ENCODE data around the gene GRIK4. TPM values are rescaled to one million over a fixed set of nuclear protein-coding genes. Genes with fewer than 3 reads are reported as not detected.
A peak's percentile ranks its signal among the peaks of the same experiment; 100 is the strongest.

GRIK4 gene
- total RNA-seq, 1 experiment from 2014 or later, result not detected

DNA sequence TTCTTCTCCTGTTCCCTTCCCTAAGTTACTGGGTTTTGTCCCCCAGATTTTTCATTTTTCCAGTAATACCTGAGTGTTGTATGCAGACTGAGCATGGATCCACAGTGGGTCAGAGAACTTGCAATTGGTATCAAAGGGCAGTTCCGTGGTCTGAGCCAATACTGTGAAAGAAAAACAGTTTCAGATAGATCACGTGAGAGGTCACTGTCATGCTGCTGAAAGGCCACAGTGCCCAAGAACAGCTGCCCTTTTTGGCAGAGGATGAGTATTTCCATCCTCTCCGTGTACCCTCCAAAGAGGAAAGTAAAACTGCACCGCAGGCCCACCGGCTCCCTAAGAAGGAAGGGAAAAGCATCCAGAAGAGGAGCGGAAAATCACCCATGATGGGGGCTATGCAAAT, 439.3 kb downstream of the GRIK4 start:
- no peak for DNase-seq (ENCODE audit: low read depth)

DNA sequence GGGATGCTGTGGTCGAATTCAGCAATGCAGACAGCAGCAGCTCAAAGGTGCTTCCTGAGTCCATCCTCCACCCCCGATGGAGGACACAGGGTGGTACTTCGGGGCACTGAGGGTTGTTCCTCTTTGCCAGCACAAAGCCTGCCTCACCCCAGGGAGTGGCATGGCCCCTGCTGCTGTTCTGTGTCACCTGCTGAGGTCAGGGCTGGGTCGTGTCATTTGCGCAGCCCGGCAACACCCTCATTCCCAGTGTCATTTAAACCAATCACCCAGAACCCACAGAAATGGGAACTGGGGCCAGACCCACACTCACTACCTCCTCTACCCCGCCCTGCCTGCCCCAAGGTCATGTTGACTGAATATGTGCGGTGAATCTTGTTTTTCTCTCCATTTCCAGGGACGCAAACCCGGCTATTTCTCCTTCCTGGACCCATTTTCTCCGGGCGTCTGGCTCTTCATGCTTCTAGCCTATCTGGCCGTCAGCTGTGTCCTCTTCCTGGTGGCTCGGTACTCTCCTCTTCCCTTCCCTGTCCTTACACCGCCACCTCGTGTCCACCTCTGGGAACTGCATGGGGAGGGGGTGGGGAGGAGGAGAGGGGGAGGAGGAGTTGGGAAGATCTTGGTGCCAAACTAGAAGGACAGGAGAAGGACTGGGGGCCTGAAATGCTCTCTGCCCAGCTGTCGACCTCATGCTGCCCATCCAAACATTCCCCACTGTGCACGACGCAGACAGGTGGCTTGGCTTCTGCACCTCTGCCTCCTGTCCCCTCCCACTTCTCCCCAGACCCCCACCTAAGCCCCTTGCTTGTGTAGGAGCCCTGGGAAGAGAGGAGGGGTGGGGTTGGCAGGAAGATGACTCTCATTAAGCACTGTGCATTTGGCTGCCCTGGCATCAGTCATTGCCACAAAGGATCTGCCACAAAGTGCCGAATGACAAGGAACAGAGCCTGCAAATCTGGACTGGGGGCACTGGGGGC, 441.2 kb downstream of the GRIK4 start:
- DNase-seq (ENCODE audit: low read depth), result peak; percentile 52

DNA sequence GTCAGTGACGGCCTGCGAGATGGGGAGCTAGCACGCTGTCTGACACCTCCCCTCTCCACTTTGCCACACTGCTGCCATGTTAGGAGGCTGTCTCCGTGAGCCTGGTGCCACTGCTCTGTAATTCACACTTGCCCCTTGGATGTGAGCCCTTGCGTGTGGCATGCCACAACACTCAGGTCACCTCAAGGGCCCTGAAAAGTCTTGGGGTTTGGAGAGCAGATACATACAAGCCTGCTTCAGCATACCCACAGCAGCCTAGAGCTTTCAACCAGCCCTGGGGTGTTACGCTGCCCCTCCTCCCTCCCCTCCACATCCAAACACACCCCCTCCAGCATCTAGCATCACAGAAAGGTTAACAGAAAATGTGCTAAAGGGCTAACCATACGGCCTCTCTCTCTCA, 442.8 kb downstream of the GRIK4 start:
- DNase-seq (ENCODE audit: low read depth), result no peak

DNA sequence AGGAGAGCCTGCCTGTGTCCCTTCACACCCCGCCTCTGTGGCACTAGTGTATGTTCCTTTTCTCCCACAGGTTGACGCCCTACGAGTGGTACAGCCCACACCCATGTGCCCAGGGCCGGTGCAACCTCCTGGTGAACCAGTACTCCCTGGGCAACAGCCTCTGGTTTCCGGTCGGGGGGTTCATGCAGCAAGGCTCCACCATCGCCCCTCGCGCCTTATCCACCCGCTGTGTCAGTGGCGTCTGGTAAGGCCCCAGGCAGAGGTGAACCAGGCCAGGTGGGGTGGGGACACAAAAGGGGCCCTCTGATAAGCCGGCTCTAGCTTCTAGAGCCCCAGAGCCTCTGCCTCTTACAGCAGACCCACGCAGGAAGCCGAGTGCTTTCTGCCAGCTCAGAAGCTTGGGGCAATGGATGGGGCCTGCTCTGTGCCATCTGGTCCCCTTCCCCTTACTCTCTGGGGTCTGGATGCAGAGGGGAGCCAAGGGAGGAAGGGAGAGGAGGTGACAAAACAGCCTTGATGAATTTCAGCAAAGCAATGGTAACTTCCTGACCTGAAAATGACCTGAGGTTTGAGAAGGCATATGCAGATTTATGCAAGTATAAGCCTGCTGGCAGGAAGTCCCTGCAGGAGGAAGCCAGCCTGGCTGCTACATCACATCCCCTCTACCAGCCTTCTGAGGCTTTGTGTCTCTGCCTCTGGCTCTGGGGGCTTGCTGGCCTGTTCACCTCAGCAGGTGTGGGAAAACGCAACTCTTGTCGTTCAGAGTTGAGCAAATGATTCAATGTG, 445.4 kb downstream of the GRIK4 start:
- DNase-seq (ENCODE audit: low read depth), result no peak

DNA sequence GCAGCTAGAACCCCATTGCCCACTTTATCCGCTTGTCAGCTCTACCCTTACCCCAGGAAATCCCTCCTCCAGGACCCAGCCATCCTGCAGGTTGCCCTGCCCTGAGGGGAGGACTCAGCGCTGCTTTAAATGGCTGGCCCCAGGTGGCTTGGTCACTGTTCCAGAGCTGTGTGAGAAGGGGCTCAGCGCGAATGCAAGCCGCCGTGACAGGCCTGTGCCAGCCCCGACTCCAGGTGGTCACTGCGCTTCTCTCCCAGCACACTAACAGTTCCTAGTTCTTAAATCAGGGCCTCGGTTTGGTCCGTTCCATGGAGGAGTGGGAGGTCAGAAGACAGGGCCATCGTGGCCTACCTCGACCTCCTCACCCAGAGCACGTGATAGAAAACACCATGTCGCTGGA, 446.6 kb downstream of the GRIK4 start:
- no peak for DNase-seq (ENCODE audit: low read depth)

DNA sequence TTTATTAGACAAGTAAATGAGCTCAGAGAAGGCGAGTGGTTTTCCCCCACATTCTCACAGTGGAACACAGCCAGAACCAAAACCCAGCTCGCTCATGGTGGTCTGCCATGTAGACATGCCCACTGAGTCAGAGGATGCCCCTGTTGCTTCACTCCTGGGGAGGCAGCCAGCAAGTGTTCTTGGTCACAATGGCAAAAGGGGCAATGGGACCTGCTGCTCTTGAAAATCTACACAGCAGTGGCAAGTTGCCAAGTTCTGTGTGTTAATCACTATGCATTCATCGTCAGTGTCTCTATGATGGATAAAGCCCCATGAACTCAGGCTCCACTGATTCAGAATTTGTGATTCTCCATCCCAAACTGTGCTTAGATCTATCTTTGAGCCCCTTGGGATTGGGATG, 447.6 kb downstream of the GRIK4 start:
- DNase-seq (ENCODE audit: low read depth), result no peak

DNA sequence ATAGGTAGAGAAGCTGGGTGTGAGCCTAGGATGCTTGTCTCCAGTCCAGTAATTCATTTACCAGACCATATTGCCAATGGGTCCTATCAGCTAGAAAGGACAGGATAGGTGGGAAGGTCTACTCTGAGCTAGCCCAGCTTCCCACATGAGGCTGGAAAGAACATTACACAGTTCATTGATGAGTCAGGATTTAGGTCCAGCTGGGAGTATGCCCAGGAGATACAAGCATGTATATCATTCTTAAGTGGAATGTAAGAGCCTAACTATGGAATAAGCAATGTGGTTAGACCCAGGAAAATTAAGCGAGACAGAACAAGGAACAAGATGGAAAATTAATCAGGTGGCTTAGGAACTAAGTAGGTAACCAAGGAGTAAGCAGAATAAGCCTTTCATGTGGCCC, 453.3 kb downstream of the GRIK4 start:
- no peak for DNase-seq (ENCODE audit: low read depth)

DNA sequence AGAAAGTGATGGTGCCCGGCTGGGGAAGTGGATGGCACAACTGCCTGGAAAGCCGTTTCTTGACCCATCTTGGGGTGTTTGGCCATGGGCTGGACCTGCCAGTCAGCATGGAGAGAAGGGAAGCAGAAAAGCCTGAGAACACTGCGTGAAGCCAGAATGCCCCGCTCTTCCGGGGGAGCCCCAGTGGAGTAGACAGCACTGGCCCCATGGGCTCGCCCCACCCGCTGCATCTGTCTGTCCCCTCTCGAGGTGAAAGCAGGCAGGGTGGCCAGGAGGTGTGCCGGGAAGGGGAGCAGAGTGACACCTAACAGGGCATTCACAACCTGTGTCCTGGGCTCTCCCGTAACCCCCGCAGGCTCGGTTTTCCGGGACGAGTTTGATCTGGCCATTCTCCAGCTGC, 455.3 kb downstream of the GRIK4 start:
- DNase-seq (ENCODE audit: low read depth), result no peak

DNA sequence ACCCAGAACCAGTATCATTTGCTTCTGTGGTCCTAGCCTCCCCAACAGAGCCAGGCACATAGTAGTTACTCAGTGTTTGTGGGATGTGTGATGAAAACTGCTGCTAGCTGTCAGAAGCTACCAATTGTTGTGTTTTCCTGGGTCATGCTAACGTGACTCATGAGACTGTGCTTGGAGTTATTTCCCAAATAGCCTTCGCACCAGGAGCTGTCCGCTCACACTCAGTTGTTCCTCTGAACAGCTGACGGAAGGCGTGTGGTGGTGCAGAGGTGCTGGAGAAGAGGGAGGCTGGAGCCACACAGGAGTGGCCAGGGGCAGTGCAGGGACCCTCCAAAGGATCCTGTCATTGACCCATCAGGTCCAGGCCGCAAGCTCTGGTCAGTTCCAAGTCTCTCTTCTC, 458.4 kb downstream of the GRIK4 start:
- DNase-seq (ENCODE audit: low read depth), result no peak

DNA sequence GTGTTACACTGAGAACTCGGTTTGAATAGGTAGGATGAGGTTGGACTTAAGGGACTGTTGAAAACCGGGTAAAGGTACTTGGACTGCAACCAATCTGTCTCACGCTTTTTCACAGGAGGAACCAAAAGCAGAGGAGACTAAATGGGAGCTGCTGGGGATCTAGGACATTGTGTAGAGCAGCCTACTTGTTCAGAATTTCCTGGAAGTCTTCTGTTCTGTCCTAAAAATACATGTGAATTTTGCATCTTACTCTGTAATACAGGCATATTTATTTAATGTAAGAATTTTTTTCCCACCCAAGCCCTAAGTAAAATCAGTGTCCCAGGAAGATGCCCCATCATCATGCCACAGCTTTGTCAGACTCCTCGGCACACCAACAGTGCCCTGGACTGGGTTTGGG, 460.3 kb downstream of the GRIK4 start:
- DNase-seq (ENCODE audit: low read depth), result no peak

DNA sequence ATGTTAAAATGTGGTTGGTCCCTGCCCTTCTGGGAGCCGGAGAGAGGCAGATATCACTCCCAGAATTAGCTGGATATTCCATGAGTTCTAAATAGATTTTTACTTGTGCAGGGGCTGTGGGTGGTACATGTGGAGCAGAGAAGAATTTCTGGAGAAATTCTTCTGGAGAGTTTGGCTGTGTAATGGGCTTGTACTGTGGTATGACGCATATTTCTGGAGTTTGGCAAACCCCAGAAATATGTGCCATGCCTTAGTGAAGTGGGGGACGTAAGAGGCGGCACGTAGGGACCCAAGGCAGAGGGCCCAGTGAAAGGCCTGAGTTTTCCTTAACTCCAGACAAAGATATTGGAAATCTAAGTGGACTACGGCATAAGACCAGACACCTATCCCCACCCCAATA, 461.1 kb downstream of the GRIK4 start:
- no peak for DNase-seq (ENCODE audit: low read depth)

DNA sequence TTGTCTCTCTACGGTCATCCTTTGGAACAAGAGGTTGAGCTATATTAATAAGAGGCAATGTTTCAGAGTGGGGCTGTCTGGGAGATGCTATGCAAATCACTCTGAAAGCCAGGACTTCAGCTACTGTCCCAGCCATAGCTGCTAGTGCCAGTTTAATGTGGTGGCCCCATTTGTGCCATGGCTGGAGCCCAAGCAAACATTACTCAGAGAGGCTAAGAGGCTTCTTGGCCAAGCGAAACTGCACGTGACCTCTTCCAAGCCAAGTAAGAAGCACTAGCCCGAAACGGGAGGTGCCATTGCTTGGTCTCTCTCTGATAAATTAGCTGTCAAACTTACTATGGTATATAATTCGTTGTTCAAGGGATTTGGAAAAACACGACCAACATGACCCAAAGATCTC, 462.0 kb downstream of the GRIK4 start:
- DNase-seq (ENCODE audit: low read depth), result no peak

DNA sequence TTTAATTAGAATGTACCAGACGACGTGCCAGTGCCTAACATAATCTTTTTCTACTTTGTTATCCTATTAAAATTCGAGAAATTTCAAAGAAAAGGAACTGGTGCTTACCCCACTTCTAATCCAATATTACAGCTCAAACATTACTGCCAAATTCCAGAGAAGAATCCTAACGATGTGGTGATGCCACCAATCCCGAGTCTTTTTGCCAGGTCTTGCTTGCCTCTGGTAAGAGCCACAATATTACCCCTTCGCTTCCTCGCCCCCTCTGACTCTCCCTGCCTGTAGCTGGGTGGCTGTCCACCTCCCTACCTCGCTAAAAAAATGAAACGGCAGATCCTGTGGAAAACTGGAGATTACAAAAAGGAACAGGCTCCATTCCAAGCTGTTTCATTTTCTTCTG, 462.9 kb downstream of the GRIK4 start:
- DNase-seq (ENCODE audit: low read depth), result no peak

DNA sequence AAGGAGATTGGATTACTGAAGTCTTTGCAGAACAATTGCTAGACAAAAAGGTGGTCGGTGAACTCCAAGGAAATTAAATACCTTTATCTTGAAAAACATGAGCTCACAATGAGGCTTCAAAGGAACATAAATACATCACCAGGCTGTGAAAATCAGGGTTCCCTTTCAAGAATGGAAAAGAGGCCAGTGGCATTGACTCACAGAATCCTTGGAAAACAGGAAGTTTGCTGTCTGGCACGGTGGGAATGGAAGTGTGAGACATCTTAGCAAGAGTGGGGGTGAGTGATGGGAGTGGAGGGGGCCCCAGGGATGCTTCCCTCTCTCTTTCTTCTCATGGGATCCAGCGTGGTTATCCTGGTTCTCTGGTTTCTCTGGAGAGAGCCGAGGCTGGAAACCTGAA, 463.4 kb downstream of the GRIK4 start:
- DNase-seq (ENCODE audit: low read depth), result no peak

DNA sequence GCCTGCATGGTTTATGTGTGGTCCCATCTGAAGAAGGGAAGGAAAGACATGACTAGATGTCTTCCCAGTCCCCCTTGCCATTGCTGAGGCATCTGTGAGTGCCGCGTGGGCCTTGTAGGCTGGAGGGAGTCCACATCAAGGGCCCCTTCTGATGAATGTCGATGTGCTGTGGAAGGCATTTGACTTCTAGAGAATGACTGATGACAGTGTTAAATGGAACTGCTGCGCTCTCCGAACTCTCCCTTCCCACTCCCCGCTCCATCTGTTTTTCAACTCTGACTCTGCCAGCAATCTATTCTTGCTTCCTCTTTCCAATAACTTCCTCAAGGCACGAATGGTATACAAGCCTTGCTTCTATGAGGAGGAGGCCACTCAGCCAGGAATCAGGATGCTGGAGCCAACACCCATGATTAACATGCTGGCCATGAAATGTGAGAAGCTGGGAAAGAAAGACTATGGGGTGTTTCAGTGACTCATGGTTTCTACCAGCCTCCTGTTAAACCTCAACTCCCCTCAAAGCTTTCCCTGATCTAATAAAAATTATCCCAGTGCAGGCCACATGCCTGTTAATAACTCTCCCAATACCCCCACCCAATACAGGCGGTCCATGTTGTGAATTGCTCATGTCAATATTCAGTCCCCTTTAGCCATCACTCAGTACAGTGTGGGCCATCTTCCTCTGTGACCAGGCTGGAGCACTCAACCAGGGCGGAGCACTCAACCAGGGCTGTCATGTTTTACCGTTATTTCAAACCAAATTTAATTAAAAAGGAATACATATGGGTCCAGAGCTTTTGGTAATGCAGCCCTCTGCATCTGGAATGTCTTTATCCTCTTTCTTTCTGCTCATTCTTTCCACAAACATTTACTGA, 466.0 kb downstream of the GRIK4 start:
- peak; percentile 27 for DNase-seq (ENCODE audit: low read depth)

DNA sequence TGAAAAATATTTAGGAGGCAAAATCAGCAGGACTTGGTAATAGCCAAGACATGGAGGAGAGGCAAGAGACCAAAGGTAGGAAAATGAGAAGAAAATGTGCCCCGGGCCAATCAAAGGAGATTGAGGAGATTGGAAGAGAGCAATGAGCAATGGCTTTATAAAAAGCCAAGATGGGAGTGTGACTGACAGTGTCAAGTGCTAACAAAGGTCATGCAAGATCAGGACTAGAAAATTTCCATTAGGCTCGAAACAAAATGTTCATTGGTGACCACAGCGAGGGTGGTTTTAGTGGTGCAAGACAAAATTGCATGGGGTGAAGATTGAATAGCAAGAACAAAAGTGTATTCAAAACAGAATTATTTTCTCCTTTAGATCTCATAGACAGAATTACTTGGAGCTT, 467.2 kb downstream of the GRIK4 start:
- no peak for DNase-seq (ENCODE audit: low read depth)

DNA sequence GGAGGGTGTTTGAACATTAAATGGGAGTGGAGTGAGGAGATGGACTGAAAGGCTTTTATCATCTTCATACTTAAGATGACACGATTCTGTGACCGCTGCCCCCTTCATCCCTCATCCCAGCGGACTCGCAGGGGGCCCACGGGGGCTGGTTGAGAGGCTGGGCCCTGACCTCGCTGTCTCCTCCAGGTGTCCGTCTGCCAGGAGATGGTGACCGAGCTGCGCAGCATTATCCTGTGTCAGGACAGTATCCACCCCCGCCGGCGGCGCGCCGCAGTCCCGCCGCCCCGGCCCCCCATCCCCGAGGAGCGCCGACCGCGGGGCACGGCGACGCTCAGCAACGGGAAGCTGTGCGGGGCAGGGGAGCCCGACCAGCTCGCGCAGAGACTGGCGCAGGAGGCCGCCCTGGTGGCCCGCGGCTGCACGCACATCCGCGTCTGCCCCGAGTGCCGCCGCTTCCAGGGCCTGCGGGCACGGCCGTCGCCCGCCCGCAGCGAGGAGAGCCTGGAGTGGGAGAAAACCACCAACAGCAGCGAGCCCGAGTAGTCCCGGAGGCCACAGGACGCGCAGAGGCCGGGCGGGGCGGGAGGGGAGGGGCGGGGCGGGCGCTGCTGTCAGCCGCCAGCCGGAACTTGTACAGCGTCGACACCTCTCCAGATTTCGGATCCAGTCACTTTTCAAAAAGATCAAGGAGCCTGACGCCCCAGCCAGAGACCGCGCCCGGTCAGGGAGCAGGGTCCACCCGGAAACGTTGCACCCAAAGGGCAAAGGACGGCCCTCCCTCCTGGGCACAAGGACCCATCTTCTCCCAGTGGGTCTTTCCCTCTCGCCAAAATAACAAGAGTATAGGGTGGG, 474.4 kb downstream of the GRIK4 start:
- DNase-seq (ENCODE audit: low read depth), result peak; percentile 64

DNA sequence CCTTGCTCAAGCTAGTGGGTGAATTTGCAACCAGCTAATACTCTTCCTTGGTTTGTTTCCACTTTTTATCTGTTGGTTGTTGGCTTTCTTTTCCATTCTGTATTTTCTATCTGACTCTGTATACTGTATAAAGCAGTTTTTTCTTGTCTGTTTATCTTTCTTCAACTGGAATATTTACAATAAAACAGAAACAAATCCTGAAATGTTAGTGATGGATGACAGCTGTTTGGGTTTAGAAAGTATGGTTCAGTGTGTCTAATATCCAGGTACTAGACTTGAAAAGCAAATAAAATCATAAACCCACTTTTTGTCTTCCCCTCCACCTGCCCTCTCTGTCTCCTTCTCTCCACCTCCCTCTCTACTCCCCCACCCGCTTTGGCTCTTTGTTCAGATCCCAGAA, 477.1 kb downstream of the GRIK4 start:
- no peak for DNase-seq (ENCODE audit: low read depth)

DNA sequence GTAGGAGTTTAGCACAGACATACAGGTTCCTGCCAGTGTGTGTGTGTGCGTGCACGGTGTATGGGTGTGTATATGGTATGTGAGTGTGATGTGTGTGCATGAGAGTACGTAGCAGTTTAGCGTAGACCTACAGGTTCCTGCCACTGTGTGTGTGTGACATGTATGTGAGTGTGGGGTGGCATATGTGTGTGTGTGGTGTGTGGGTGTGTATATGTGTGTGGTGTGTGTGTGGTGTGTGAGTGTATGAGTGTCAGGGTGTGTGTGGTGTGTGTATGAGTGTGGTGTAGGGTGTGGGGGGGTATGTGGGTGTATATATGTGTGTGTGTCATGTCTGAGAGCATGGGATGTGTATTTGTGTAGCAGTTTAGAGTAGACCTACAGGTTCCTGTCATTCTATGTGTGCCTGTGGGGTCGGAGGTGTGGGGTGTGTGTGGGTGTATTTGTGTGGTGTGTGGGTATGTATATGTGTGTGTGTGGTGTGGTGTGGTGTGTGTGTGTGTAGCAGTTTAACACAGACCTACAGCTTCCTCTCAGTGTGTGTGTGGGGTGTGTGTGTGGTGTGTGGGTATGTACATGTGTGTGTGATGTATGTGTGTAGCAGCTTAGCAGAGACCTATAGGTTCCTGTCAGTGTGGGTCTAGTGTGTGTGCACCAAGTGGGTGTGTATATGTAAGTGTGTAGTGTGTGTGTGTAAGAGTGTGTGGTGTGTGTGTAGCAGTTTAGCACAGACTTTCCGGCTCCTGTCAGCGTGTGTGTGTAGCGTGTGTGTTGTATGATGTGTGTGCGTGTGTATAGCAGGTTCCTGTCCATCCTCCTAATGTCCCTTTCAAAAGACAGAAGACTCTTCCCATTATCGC, 480.5 kb downstream of the GRIK4 start:
- no peak for DNase-seq (ENCODE audit: low read depth)

Data from RPMI7951 (cell line).